ENCODE data around the gene CEP295NL. TPM values are rescaled to one million over a fixed set of nuclear protein-coding genes. Genes with fewer than 3 reads are reported as not detected.

CEP295NL gene
- total RNA-seq, 1 donor from 2014 or later = 0.55 TPM

GRCh38 chr17:78853926-78854394 is 49.0 kb downstream of the CEP295NL start:
- Histone ChIP-seq H3K27ac (replicated peaks) (no peak overlapping the region), H3K4me3 (no peak overlapping the region), H3K9me3 (replicated peaks) (no peaks in the 10 kb centered on the region), H3K27me3 (ENCODE audit: low read depth) (no peaks in the 10 kb centered on the region), H3K4me1 (no peaks in the 10 kb centered on the region), H3K36me3 (peaks cover 52% of the 10 kb centered on the region)
- no peak for DNase-seq
- intact Hi-C loops (cut with micrococcal nuclease) = no loop called here
- TF ChIP-seq CTCF (IDR thresholded peaks at IDR 0.05; ENCODE audit: borderline replicate concordance) = no peak

- no peak overlapping the region for H3K4me3 ChIP-seq
- no peaks in the 10 kb centered on the region for H3K4me1 ChIP-seq
- H3K27me3 ChIP-seq (ENCODE audit: low read depth) = no peaks in the 10 kb centered on the region
- DNase-seq = no peak
- peaks cover 50% of the 10 kb centered on the region for H3K36me3 ChIP-seq
- peak; percentile 13 for TF ChIP-seq CTCF (IDR thresholded peaks at IDR 0.05; ENCODE audit: borderline replicate concordance)
- no peak overlapping the region for H3K27ac ChIP-seq (replicated peaks)
- H3K9me3 ChIP-seq (replicated peaks) = no peaks in the 10 kb centered on the region
- intact Hi-C loops (cut with micrococcal nuclease) = no loop called here
Observed at GRCh38 chr17:78852709-78853121, 50.3 kb downstream of the CEP295NL start.

GRCh38 chr17:78849026-78849425 is 54.0 kb downstream of the CEP295NL start:
- intact Hi-C loops (cut with micrococcal nuclease) = no loop called here

GRCh38 chr17:78847052-78847451 is 55.9 kb downstream of the CEP295NL start:
- Histone ChIP-seq H3K27me3 (ENCODE audit: low read depth) (no peaks in the 10 kb centered on the region), H3K27ac (replicated peaks) (no peak overlapping the region), H3K4me1 (no peaks in the 10 kb centered on the region), H3K36me3 (no peaks in the 10 kb centered on the region), H3K4me3 (no peak overlapping the region), H3K9me3 (replicated peaks) (no peaks in the 10 kb centered on the region)
- intact Hi-C loops (cut with micrococcal nuclease) = no loop called here
- TF ChIP-seq CTCF (IDR thresholded peaks at IDR 0.05; ENCODE audit: borderline replicate concordance) = no peak
- no peak for DNase-seq

More at GRCh38 chr17:78849026-78849425, 54.0 kb downstream of the CEP295NL start:
- Histone ChIP-seq H3K4me3 (no peak overlapping the region), H3K27me3 (ENCODE audit: low read depth) (no peaks in the 10 kb centered on the region), H3K4me1 (no peaks in the 10 kb centered on the region), H3K36me3 (peaks cover 15% of the 10 kb centered on the region), H3K9me3 (replicated peaks) (no peaks in the 10 kb centered on the region), H3K27ac (replicated peaks) (no peak overlapping the region)
- no peak for TF ChIP-seq CTCF (IDR thresholded peaks at IDR 0.05; ENCODE audit: borderline replicate concordance)
- DNase-seq = no peak

GRCh38 chr17:78844301-78845005 is 58.5 kb downstream of the CEP295NL start:
- TF ChIP-seq CTCF (IDR thresholded peaks at IDR 0.05; ENCODE audit: borderline replicate concordance) = no peak
- Histone ChIP-seq H3K27ac (replicated peaks) (no peak overlapping the region), H3K4me3 (no peak overlapping the region), H3K4me1 (peaks cover 19% of the 10 kb centered on the region), H3K27me3 (ENCODE audit: low read depth) (no peaks in the 10 kb centered on the region), H3K9me3 (replicated peaks) (no peaks in the 10 kb centered on the region), H3K36me3 (no peaks in the 10 kb centered on the region)
- no peak for DNase-seq
- intact Hi-C loops (cut with micrococcal nuclease) = no loop called here

Data from left ventricle myocardium inferior (tissue), 1 donor.